LNCAP (cell line): ENCODE measurements around the gene NFIA.

ENCODE experiments used
- TF ChIP-seq, protein P1 (sequence below): fragments of 450-650 bp; IDR thresholded peaks from 2 replicates; pipeline ENCODE4 v1.5.1; 2017; ENCODE audit warnings: mild to moderate bottlenecking

NFIA gene

GRCh38 chr1:61426885-61427284 is 344.5 kb downstream of the NFIA start:
- TF ChIP-seq, protein P1, sequence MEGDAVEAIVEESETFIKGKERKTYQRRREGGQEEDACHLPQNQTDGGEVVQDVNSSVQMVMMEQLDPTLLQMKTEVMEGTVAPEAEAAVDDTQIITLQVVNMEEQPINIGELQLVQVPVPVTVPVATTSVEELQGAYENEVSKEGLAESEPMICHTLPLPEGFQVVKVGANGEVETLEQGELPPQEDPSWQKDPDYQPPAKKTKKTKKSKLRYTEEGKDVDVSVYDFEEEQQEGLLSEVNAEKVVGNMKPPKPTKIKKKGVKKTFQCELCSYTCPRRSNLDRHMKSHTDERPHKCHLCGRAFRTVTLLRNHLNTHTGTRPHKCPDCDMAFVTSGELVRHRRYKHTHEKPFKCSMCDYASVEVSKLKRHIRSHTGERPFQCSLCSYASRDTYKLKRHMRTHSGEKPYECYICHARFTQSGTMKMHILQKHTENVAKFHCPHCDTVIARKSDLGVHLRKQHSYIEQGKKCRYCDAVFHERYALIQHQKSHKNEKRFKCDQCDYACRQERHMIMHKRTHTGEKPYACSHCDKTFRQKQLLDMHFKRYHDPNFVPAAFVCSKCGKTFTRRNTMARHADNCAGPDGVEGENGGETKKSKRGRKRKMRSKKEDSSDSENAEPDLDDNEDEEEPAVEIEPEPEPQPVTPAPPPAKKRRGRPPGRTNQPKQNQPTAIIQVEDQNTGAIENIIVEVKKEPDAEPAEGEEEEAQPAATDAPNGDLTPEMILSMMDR, result no peak

DNA sequence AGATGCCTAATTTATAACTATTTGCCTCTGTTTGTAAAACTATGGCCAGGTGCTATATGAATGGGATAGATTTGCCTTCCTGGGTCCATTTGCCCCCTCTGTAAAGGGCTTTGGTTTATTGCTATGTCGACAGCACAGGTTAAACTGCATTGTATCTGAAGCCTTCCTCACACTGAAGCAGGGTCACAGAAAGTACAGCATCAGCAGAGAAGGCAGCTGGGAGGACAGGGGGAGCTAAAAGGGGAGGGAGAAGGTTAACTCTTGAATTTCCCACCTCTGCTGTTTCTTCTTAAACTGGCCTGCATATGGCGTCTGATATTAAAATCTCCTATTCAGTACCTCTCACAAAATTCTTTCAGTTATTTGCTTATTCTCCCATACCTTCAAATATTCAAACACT is 345.1 kb downstream of the NFIA start:
- TF ChIP-seq, protein P1, result no peak

DNA sequence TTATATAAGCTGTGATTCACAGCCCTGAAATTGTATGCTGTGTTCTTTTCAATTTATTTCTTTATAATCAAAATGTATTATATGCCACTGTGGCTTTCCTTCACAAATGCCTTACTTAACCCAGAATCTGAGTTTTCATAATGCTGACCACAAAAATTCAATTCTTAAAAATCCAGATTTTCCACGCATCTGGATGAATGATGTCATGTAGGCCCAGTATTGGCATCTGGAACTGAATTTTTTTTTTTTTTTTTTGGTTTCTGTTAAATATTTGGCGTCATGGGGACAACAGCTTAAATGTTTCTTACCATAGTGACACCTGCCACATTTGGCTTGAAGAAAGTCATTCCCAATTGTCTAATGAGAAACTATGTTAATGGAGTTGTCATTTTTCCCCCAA is 345.8 kb downstream of the NFIA start:
- TF ChIP-seq, protein P1, result no peak

DNA sequence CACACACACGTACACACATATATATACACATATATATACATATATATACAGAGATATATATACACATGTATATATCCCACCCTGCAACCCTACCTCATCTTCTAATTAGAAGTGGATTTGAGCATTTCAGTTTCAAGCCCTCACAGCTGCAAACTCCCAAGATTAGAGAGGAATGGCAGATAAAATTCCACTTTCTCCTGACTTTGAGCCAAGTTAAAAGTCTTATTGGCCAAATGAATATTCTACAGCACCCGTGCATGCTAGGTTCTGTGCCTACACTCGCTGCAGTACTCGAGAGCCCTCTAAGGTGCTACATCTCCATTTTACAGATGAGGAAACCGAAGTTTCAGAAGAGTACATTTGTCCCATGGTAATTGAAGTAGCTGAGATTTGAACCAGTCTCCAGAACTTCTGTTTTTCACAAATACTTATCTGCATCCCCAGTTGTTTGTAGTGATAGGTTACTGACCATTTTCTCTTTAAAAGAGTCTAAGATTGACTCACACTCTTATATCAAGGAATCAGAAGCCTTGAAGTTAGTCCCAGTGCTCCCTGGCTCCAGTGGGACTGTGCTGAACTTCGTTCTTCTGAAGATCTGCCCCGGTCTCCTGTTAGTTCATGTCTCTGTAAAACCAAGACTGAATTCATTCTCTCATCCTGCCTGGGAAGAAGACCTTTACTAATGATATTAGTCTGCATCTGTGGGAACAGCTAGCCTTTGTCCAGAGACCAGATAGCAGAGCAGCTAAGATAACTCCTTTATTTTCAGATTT is 350.4 kb downstream of the NFIA start:
- TF ChIP-seq, protein P1, result no peak

GRCh38 chr1:61433646-61434045 is 351.3 kb downstream of the NFIA start:
- TF ChIP-seq, protein P1, result no peak

DNA sequence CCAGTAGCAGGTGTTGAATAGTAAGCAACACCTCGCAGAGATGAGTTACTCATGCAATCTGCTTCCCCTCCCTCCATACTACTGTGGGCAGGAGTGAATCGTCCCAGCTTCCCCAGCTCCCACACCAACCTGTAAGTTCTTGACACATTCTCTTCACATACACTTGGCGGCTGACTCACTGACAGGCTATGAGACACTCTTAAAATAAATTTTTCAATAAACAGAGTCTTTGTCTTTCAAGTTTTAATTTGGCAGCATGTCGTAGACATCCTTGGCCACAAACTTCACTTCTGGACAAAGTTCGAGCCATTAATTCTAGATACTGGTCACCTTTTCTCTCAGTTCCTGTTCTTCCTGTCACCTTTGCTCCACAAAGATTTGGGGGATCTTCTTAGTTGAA is 351.9 kb downstream of the NFIA start:
- TF ChIP-seq, protein P1, result no peak

GRCh38 chr1:61435226-61435625 is 352.9 kb downstream of the NFIA start:
- TF ChIP-seq, protein P1, result no peak

- TF ChIP-seq, protein P1, result no peak
These were observed 353.7 kb downstream of the NFIA start for GRCh38 chr1:61436016-61436415.
